Endometrium (tissue), 2 donors: Measurements from ENCODE around the gene GOSR1.
"Not testable (repeated sequence)": the region's sequence is repeated elsewhere in the genome, so short reads cannot be mapped to it uniquely, and the experiment has no call there.

Experiments
- FAIRE-seq: peaks from 2 replicates; lab custom pipeline; 2012; peaks lifted over from hg19 to GRCh38; lab: Jason Lieb, UNC
- donor health status: control.
- donor health status: control.

GOSR1 gene

DNA sequence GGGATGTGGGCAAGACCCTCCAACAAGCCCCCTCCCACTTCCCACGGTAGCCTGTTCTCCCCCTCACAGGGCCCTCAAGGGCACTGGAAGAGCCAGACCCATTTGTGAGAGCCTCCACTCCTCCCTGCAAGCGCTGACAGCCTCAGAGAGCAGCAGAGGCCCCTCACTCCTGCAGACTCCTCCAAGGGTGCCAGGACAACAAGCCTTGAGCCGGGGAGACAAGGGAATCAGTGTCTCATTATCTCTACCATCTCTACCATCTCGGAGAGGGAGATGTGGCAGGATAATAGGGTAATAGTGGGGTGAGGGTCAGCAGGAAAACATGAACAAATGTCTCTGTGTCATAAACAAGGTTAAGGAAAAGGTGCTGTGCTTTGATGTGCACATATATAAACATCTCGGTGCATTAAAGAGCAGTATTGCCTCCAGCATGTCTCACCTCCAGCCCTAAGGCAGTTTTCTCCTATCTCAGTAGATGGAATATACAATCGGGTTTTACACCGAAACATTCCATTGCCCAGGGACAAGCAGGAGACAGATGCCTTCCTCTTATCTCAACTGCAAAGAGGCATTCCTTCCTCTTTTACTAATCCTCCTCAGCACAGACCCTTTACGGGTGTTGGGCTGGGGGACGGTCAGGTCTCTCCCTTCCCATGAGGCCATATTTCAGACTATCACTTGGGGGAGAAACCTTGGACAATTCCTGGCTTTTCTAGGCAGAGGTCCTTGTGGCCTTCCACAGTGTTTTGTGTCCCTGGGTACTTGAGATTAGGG lies 86.1 kb downstream of the GOSR1 start:
- FAIRE-seq: not testable (repeated sequence)

DNA sequence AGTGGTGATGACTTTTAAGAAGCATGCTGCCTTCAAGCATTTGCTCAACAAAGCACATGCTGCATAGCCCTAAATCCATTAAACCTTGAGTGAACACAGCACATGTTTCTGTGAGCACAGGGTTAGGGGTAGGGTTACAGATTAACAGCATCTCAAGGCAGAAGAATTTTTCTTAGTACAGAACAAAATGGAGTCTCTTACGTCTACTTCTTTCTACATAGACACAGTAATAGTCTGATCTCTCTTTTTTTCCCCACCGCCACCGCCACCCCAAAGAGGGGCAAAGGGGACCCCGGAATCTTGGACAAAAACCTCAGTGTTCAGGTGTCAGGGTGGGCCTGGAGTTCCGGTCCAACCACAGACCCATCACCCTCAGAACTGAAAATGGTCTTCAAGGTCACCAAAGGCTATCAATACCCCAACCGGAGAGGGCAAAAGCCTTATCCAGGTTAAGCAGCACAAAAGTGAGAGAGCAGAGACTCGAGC lies 86.7 kb downstream of the GOSR1 start:
- not testable (repeated sequence) for FAIRE-seq

DNA sequence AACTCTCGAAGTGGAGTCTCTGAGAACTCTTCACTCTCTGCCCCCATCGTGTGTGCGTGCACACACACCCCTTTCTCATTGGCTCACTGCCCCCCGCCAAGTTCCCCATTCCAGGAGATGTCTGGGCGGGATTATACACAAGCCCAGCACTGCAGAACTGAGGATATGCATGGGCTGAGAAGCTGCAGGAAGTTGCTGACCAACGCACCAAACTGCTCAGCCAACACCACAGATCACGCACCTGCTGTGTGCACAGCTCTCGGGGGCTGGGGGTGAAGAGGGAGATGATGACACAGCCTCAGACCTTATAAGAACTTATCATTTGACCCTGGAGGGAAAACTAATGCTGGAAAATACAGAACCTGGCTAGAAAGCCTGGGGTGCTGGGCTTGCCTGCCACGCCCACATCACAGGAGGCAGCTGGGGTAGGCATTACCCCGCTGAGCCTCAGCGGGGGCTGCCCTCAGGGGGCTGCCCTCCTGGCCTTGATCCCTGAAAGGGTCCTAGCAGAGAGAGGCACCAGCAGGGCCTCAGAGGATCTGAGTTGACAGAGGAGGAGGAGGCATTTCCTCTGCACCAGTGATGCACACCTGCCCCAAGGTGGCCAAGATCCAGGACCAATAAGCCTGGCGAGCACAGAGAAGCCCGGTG lies 87.3 kb downstream of the GOSR1 start:
- not testable (repeated sequence) for FAIRE-seq

DNA sequence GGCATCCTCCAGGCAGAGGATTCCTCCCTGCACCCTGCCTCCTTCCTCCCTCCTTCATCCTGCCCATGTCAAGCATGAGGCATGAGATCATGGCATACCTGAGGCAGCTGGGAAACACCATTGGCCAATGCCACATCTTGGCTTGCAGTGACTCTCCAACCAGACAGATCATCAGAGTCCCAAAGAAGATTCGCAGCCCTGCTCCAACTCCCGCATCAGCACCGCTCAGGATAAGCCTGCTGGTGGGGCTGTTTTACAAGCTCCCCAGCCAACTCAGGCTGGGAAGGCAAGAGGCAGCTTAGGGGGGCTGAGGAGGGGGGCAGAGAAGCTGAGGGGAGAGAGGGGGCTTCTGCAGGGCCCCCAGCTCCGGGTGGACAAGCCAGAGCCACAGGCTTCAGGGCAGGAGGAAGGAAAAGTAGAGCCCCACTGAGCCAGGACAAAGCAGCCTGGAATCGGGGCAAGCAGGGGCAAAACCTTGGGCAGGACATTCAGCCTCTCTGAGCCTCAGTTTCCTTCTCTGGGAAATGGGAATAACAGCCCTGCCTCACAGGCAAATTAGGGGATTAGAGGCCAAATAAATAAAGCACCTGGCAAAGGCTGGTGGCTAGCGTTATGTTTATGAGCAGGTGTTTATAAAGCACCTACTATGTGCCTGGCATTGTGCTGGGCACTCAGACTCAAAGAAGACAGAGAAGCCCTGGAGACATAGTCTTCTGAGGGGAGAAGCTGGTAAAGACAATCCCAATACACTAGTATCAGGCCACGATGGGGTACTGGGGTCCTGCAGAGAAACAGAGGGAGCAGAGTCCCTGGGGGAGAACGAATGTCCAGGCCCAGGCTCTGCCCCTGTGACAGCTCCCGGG lies 88.1 kb downstream of the GOSR1 start:
- FAIRE-seq: no peak

DNA sequence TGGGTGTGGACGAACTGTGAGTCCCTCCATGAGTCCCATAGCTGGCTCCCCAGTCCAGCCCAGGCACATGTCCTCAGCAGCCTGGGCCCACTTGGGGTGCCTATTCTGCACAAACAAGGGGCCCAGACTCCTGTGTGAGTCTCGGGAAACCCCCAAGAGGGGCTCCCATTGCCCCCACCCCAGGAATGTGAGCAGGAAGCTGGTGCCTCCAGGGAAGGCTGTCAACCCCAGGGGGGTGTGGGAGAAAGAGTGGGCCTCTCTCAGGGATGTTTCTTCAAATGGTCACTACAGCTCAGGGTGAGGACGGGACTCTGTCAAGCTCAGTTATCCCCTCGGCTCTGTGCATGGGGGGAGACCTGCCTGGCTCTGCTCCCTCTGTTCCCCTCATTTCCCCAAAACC lies 88.9 kb downstream of the GOSR1 start:
- not testable (repeated sequence) for FAIRE-seq

DNA sequence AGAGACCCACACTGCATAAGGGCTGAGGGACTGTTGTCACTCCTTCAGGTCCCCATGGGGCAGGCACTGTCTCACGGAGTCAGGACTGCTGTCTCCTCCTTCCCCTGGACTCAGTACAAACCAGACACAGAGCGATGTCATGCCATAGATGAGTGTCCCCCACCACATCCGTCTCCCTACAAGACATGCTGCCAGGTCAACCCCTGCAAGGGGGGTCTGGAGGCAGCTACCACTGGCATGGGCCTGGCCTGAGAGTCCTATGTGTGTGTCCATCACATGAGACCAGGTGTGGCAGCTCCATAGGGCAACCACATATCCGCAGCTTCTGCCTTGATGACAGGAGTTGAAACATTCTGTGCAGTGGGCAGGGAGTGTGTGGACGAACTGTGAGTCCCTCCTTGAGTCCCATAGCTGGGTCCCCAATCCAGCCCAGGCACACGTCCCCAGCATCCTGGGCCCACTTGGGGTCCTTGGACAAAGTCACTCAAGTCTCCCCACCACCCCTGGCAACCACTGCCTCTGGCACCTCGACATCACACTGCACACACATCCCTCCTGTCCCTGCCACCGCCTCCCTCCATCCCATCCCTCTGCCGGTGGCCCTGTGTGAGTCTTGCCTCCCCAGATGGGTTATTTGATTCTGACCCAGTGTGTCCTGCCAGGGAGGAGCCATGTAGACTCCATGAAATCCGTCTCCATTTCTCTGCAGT lies 89.5 kb downstream of the GOSR1 start:
- not testable (repeated sequence) for FAIRE-seq

DNA sequence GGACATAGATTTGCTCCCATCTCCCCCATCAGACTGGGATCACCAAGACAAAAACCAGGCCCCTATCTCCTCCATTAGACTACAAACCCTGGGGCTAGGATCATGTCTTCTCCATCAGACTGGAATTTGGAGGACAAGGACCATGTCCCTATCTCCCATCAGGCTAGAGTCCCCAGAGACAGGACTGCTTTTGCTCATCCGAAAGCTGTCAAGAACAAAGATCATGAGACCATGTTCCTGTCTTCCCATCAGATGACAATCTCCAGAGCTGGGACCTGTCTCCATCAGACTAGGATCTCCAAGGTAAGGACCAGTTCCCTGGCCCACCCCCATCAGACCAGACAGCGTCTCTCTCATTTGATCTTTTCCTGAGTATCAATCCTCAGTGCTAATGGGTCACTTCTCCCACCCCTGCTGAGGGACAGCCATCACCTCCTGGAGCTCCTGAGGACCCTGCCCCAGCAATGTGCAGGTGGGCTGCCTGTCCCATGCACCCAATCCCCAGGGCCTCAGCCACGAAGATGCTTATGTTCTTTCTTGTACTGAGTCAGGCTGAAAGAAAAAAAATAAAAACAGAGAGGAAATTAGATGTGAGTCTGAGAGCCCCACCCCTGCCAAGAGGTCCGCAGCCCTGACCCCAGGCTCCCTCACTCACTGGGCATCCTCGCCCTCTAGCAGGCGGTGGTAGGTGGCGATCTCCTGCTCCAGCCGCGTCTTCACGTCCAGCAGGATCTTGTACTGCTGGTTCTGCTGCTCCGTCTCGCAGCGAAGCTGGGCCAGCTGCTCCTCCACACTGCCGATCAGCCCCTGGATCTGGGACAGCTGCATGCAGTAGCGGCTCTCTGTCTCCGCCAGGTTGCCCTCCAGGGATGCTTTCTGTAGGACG lies 90.3 kb downstream of the GOSR1 start:
- no peak for FAIRE-seq

DNA sequence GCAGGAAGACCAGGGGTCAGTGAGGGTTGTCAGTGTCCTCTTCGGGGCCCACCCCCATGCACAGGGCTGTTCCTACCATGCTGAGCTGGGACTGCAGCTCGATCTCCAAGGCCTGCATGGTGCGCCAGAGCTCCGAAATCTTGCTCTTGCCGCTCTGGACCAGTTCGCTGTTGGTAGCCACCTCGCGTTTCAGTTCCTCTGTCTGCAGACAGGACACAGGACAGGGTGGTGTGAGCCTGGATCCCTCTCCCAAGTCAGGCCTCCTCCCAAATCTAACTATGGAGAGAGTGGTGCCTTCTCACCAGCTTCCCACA lies 90.9 kb downstream of the GOSR1 start:
- no peak for FAIRE-seq

DNA sequence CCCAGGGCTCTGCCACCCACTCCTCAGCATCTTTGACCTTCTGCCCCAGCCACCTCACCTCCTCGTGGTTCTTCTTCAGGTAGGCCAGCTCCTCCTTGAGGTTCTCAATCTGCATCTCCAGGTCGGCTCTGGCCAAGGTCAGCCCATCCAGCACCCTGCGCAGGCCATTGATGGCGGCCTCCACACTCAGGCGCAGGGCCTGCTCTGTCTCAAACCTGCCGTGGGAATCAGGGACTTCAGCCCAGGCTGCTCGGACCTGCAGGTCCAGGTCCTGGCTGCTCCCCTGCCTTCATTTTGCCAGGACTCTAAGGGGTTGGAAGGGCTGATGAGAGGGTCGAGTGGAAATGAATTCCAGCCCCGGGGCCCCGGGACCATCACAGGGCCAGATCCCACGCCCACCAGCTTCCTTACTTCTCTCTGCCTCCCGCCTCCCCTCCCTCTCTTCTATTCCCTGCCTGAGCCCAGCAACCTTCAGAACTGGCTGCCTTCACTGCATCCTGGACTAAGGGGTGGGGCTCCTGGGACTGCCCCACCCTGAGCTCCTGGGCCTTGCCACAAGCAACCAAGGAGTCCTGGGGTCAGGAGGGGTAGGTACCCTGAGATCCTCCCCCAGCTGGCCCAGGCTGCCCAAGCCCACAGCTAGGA lies 92.4 kb downstream of the GOSR1 start:
- FAIRE-seq: not testable (repeated sequence)

DNA sequence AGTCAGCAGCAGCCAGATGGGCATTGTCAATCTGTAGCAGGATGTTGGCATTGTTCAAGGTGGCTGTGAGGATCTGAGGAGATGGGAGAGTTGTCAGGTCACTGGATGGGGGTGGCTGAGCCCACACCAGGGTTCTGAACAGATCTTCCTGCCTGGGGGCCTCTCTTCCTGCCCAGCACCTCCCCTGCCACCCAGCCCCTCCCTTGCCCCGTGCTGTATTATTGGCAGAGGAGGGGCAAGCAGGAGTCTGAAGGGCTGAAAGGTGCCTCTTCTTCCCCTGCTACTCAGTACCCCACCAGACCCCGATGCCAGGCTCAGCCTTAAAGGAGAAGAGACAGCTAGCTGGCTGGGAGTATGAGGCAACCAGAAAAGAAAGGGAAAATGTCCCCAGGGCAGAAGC lies 93.0 kb downstream of the GOSR1 start:
- FAIRE-seq: no peak

DNA sequence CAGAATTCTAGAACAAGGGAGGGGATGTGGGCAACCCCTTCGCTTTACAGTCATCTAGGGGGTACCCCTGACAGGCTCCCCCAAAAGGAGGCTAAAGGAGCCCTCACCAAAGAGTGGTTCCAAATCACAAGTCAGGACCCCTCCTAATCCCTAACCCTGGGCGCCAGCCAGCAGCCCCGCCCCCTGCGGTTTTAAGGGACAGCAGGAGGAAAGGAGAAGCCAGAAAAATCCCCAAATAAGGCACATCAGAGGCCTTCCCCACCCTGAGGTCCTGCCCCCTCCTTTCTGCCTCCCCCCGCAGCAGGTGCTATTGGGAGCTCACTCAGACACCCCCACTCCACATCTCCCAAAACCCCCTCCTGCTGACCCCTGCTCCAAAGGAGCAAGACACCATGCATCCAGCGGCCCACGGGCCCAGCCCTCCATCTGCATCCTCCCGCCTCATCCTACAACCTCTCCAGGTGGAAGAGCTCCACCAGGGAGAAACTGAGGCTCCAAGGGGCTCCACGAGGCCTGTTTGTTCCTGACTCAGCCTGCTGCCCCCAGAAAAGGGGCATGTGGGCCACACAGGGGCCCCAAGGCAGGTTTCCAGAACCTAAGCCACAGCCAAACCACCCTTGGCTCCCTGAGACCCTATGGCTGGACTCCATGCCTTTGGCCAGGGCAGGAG lies 93.5 kb downstream of the GOSR1 start:
- no peak for FAIRE-seq

DNA sequence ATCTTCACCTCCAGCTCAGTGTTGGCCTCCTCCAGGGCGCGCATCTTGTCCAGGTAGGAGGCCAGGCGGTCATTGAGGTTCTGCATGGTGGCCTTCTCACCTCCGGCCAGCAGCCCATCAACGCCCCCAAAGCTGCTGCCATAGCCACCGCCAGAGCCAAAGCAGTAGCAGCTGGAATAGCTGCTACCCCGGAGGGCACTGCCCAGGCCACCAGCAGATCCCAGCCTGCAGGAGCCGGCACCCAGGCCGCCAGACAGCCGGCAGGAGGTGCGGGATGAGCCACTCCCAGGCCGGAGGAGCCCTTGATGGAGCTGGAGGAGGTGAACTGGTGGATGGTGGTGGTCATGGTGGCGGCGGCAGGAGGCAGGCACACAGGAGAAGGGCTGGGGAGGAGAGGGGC lies 94.2 kb downstream of the GOSR1 start:
- not testable (repeated sequence) for FAIRE-seq

DNA sequence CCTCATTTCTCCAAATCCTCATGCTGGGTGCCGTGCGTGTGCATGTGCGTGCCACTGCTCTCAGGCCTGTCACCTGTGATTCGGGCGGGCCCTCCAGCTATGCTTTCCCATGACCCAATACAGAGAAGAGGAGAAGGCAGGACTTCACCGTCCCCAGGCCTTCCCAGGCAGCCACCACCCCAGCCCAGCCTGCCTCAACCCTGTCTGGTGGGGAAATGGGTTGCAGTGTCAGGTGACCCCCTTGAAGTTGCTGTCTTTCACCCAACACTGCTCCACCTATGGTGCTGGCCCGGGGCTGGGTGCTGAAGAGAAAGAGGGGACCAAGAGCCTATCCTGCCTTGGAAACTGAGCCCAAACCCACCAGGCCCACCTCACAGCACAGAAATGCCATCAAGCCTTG lies 94.7 kb downstream of the GOSR1 start:
- no peak for FAIRE-seq

DNA sequence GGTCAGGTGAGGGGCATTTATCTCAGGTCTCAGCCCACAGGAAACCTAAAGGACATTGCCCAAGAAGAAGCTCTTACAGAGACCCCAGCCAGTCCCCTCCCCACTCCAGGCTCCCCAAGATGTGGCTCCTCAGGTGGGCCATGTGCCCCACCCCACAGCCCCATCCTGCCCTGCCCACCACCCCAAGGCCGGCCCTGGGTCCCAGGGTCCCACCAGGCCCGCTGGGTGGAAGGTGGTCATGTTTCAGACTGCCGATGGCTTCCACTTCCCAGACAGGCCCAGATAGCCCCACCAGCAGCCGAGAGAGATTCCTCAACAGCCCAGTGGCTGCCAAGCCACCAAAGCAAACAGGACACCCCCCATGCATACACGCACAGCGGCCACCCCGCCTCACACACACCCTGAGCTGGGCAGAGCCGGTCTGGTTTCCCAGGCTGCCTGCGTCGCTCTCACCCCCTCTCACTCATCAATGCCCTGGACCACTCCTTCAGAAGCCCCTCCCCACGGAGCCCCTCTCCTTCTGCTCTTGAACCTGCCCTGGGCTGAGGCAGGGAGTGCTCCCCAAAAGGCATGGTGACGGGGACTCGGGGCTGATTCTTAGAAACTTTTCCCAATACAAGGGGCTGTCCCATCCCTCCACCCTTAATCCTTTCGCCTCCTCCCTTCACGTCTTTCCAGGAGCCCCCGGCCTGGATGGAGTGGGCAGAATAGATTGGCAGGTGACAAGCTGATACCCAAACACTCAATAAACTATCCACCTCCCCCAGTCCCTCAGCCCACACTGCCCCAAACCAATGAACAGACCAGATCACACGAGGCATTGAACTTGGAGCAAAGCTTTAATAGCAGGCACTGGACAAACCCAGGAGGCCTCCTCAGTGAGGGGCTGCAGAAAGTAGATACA lies 95.7 kb downstream of the GOSR1 start:
- FAIRE-seq: not testable (repeated sequence)

DNA sequence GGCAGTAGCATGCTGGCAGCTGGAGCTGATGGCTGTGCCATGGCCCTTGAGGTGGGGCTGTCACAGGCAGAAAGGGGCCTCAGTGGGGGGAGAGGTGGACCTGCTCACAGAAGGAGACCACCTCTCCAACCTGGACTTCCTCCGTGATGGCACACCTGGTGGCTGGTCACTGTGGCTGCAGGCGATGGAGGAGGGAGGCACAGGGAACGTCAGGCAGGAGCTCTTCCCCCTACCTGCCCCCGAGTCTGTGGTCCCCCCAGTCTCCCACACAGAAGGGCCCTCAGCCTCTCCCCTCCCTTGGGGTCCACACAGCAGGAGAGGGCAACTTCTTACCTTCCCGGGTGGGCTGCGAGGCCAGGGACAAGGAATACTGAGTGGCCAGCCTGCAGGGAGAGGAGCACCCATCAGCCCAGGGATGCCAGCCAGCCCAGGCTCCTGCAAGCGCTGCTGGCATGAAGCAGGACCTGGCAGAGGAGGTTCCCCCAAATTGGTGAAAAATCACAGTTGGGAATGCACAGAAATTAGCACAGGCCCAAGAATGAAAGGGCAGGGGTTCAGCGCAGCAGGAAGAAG lies 96.5 kb downstream of the GOSR1 start:
- no peak for FAIRE-seq

DNA sequence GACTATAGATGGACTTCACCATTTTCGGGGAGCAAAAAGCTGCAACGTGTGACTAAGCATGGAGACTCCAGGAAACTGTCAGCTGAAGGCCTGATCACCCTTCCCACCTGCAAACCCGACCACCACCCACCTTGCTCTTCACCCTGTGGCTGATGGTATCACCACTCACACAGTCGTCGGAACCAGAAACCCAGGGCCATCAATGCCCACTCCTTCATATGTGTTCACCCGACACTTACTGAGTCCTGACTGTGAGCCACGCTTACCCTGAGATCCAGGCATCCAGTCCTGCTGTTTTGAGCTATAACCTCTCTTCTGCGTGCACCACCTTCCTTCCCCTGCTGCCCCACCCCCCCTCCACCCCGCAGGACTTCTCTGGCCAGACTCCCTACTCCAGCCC lies 97.1 kb downstream of the GOSR1 start:
- not testable (repeated sequence) for FAIRE-seq

DNA sequence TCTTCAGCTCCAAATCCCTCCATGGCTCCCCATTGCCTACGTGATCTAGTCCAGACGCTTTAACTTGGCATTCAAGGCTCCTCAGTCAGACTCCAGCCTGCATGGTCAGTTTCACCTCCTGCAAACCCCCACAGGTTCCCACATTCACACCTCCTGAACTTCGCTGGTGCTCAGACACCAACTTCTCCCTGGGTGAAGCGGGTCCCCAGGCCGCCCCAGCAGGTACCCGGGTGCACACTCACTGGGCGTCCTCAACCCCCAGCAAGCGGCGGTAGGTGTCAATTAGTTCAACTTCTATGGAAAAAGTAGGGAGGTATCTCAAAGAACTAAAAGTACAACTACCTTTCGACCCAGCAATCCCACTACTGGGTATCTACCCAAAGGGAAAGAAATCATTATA lies 97.6 kb downstream of the GOSR1 start:
- FAIRE-seq: not testable (repeated sequence)

DNA sequence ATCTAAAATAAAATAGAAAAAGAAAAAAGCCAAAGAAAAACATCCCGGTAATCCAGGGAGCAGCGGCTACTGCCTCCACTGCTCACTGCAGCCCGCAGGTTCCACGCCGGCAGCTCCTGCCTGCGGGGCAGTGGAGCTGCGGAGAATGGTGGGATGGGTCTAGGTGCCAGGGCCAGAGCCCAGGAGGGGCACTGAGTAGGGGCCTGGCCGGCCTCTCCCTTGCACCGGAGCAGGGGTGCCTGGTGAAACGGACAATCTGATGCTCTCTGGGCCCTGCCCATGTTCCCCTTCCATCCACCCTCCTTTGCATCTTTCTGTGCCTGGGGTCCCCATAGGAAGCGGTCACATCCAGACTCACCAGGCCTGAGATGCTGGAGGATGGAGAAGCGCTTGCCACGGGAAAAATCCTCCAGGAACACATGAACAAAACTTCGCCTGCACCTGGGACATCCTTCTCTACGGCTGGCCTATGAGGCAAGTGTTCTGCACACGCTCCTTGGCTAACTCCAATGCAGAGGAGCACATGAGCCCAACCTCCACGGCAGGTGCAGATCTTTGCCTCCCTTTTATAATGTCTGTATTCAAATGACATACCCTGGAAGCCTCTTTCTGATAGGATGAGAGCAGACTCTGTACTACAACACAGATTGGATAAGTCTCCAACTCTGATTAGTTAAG lies 98.6 kb downstream of the GOSR1 start:
- not testable (repeated sequence) for FAIRE-seq
